OCI-LY1 (cell line): ENCODE results near the gene MTPN.
A peak's percentile ranks its signal among the peaks of the same experiment; 100 is the strongest.

Experiments used
- H2AFZ ChIP-seq: fragments of 200-600 bp; sonication (generic), shearing (Covaris generic); 2 replicates; pipeline ENCODE4 v1.6.0; 2014; ENCODE audit warnings: antibody characterized with exemption, mild to moderate bottlenecking, low read length
- H3F3A ChIP-seq: fragments of 200-600 bp; sonication (generic), shearing (Covaris generic); 2 replicates; pipeline ENCODE4 v1.6.0; 2014; ENCODE audit warnings: mild to moderate bottlenecking, antibody characterized with exemption, low read length, moderate library complexity; ENCODE audit not compliant: insufficient read depth
- H3K27ac ChIP-seq: fragments of 200-600 bp; sonication (generic); 2 replicates; pipeline ENCODE4 v1.5.1; 2014; ENCODE audit warnings: low read length, mixed run types, mild to moderate bottlenecking, low read depth; ENCODE audit not compliant: poor library complexity, severe bottlenecking
- H3K27me3 ChIP-seq: fragments of 200-600 bp; sonication (generic); 2 replicates; pipeline ENCODE4 v1.6.0; 2014; ENCODE audit warnings: antibody characterized with exemption, mild to moderate bottlenecking, low read length, moderate library complexity; ENCODE audit not compliant: insufficient read depth
- H3K36me3 ChIP-seq: fragments of 200-600 bp; sonication (generic); 2 replicates; pipeline ENCODE4 v1.6.1; 2014; ENCODE audit warnings: mild to moderate bottlenecking, antibody characterized with exemption, low read length, moderate library complexity, mixed read lengths; ENCODE audit not compliant: insufficient read depth
- H3K4me1 ChIP-seq: fragments of 200-600 bp; sonication (generic); 2 replicates; pipeline ENCODE4 v1.5.1; 2014; ENCODE audit warnings: mild to moderate bottlenecking, low read length, moderate library complexity; ENCODE audit not compliant: insufficient read depth, severe bottlenecking
- H3K4me2 ChIP-seq: fragments of 200-600 bp; sonication (generic), shearing (Covaris generic); 2 replicates; pipeline ENCODE4 v1.6.1; 2014; ENCODE audit warnings: low read length
- H3K4me3 ChIP-seq: fragments of 200-600 bp; sonication (generic); 2 replicates; pipeline ENCODE4 v1.5.1; 2014; ENCODE audit warnings: low read length, low read depth, mild to moderate bottlenecking, mixed read lengths; ENCODE audit not compliant: poor library complexity, severe bottlenecking
- H3K79me2 ChIP-seq: fragments of 200-600 bp; shearing (Covaris generic); 2 replicates; pipeline ENCODE4 v1.6.1; 2016; ENCODE audit warnings: mixed run types, low read length, mixed read lengths; ENCODE audit not compliant: insufficient read depth
- H3K9ac ChIP-seq: fragments of 200-600 bp; sonication (generic), shearing (Covaris generic); 2 replicates; pipeline ENCODE4 v1.6.1; 2014; ENCODE audit warnings: mild to moderate bottlenecking, low read length, mixed read lengths
- H3K9me2 ChIP-seq: fragments of 200-600 bp; sonication (generic), shearing (Covaris generic); 2 replicates; pipeline ENCODE4 v1.6.1; 2014; ENCODE audit warnings: low read depth, mild to moderate bottlenecking, low read length, mixed read lengths
- H3K9me3 ChIP-seq: fragments of 200-600 bp; shearing (Covaris generic); 2 replicates; pipeline ENCODE4 v1.6.1; 2014; ENCODE audit warnings: low read length, mixed read lengths
- H4K20me1 ChIP-seq: fragments of 200-600 bp; sonication (generic), shearing (Covaris generic); 2 replicates; pipeline ENCODE4 v1.6.0; 2016; ENCODE audit warnings: mild to moderate bottlenecking, low read length; ENCODE audit not compliant: insufficient read depth
- CTCF ChIP-seq: fragments of 200-600 bp; sonication (generic), shearing (Covaris generic); IDR thresholded peaks from 2 replicates; pipeline ENCODE4 v1.5.1; 2017; ENCODE audit warnings: mild to moderate bottlenecking, antibody characterized with exemption, low read length, moderate library complexity, mixed read lengths
- EZH2 ChIP-seq: fragments of 200-600 bp; sonication (generic), shearing (Covaris generic); IDR thresholded peaks from 2 replicates; pipeline ENCODE4 v1.8.0; 2017; ENCODE audit warnings: borderline replicate concordance, mixed run types, mild to moderate bottlenecking, antibody characterized with exemption, low read length, moderate library complexity, mixed read lengths

The MTPN gene

GRCh38 chr7:136014659-136015058 lies 37.5 kb upstream of the MTPN start:
- H3K36me3 ChIP-seq, result no peaks in the 10 kb centered on the region
- no peaks in the 10 kb centered on the region for H3K79me2 ChIP-seq
- H3K4me3 ChIP-seq, result no peak overlapping the region
- no peak overlapping the region for H3K27ac ChIP-seq
- H4K20me1 ChIP-seq, result no peaks in the 10 kb centered on the region
- no peak overlapping the region for H3K9ac ChIP-seq
- no peaks in the 10 kb centered on the region for H3K9me2 ChIP-seq
- no peak overlapping the region for H3K4me2 ChIP-seq
- H3K9me3 ChIP-seq, result no peaks in the 10 kb centered on the region
- H3K27me3 ChIP-seq, result no peaks in the 10 kb centered on the region
- TF ChIP-seq CTCF (no peak), EZH2 (no peak)
- no peak overlapping the region for H2AFZ ChIP-seq
- no peaks in the 10 kb centered on the region for H3F3A ChIP-seq
- no peaks in the 10 kb centered on the region for H3K4me1 ChIP-seq

- Histone ChIP-seq H3K9ac (no peak overlapping the region), H3K27ac (no peak overlapping the region), H3K27me3 (no peaks in the 10 kb centered on the region; the same call in 1 of the 2 replicates), H4K20me1 (no peaks in the 10 kb centered on the region), H3K79me2 (no peaks in the 10 kb centered on the region), H3K4me1 (no peaks in the 10 kb centered on the region), H3F3A (no peaks in the 10 kb centered on the region), H3K4me2 (no peak overlapping the region), H2AFZ (no peak overlapping the region), H3K9me3 (no peaks in the 10 kb centered on the region), H3K4me3 (no peak overlapping the region), H3K36me3 (no peaks in the 10 kb centered on the region), H3K9me2 (no peaks in the 10 kb centered on the region)
- TF ChIP-seq CTCF, result no peak
- TF ChIP-seq EZH2, result no peak
Measured at GRCh38 chr7:136012238-136012637, 35.1 kb upstream of the MTPN start.

GRCh38 chr7:136009488-136010079 lies 32.4 kb upstream of the MTPN start:
- Histone ChIP-seq H3K27me3 (no peaks in the 10 kb centered on the region; the same call in 1 of the 2 replicates), H2AFZ (no peak overlapping the region), H3K36me3 (no peaks in the 10 kb centered on the region; the same call in 1 of the 2 replicates), H3K9me2 (no peaks in the 10 kb centered on the region), H4K20me1 (no peaks in the 10 kb centered on the region), H3K9ac (no peak overlapping the region), H3K9me3 (no peaks in the 10 kb centered on the region), H3K4me2 (no peak overlapping the region), H3K4me1 (no peaks in the 10 kb centered on the region), H3K79me2 (no peaks in the 10 kb centered on the region), H3K27ac (no peak overlapping the region), H3F3A (no peaks in the 10 kb centered on the region), H3K4me3 (no peak overlapping the region)
- TF ChIP-seq EZH2 (no peak), CTCF (peak; percentile 96)
